ENCODE measurements around the gene SLIT3. TPM values are rescaled to one million over a fixed set of nuclear protein-coding genes. Genes with fewer than 3 reads are reported as not detected.

SLIT3 gene
- polyA plus RNA-seq, 4 donors, result 46.4 to 82.0 (median 57.9) TPM

- DNase-seq (ENCODE audit: low read depth in 4 of 4, low spot score in 3 of 4), result peak in 2 of 4 donors; percentile 18 to 33
These were observed 506.8 kb downstream of the SLIT3 start for GRCh38 chr5:168793841-168794837.

GRCh38 chr5:168792678-168793077, 508.3 kb downstream of the SLIT3 start:
- DNase-seq (ENCODE audit: low read depth in 4 of 4, low spot score in 3 of 4), result no peak

- no peak for DNase-seq (ENCODE audit: low read depth in 4 of 4, low spot score in 3 of 4)
These were observed 510.2 kb downstream of the SLIT3 start for GRCh38 chr5:168790671-168791250.

GRCh38 chr5:168790002-168790635, 510.8 kb downstream of the SLIT3 start:
- DNase-seq (ENCODE audit: low read depth in 4 of 4, low spot score in 3 of 4), result no peak

DNA sequence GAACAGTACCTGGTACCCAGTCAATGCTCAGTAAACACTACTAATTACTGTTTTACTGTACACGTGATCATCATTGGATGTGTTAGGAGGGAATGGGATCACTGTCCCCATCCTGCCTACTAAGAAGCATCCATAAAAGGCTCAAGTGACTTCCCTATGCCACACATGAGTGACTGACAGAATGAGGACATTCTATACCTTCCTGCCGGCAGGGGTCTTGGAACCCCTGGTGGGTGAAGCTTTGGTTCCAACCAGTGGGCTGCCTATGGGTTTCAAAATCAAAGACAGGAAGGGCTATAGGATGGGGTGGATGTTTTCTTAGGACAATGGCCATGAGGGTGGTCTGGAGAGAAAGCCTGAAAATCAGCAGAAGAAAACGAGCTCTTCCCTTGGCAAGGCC, 512.2 kb downstream of the SLIT3 start:
- DNase-seq (ENCODE audit: low read depth in 4 of 4, low spot score in 3 of 4), result no peak

DNA sequence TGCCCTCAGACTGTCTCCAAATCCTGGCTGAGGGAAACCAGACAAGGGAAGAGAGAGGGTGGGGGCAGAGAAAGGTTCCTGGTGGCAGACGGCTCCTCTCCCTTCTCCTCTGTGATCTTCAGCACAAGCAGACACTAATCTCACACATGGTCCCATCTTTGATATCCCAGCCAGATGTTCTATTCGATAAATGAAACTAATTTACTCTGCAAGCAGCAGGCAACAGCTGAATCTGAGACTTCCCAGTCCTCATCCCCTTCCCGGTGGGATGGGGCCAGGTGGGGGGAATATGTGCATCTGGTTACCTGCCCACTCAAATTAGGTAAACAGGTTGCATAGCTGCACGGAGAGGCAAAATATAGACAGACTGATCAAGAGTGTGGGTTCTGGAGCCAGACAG, 512.8 kb downstream of the SLIT3 start:
- DNase-seq (ENCODE audit: low read depth in 4 of 4, low spot score in 3 of 4), result no peak

DNA sequence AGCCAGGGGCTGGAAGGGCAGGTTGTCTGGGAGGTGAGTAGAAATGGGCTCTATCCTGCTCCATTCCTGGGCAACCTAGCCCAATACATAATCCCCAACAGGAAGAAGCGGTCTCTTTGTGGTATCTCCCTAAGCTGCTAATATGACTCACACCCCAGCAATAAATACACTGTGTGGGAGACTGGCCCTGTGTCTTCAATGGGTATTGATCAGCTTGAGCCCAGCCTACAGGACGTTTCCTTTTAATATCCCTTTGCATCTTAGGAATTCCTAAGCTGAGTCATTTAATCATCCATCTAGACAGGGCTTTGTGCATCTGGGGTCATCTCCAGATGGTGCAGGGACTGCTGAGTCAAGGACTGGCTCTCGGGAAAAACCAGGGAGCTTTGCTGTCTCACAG, 514.8 kb downstream of the SLIT3 start:
- DNase-seq (ENCODE audit: low read depth in 4 of 4, low spot score in 3 of 4), result no peak

- DNase-seq (ENCODE audit: low read depth in 4 of 4, low spot score in 3 of 4), result no peak
These were observed 516.5 kb downstream of the SLIT3 start for GRCh38 chr5:168784454-168784853.

DNA sequence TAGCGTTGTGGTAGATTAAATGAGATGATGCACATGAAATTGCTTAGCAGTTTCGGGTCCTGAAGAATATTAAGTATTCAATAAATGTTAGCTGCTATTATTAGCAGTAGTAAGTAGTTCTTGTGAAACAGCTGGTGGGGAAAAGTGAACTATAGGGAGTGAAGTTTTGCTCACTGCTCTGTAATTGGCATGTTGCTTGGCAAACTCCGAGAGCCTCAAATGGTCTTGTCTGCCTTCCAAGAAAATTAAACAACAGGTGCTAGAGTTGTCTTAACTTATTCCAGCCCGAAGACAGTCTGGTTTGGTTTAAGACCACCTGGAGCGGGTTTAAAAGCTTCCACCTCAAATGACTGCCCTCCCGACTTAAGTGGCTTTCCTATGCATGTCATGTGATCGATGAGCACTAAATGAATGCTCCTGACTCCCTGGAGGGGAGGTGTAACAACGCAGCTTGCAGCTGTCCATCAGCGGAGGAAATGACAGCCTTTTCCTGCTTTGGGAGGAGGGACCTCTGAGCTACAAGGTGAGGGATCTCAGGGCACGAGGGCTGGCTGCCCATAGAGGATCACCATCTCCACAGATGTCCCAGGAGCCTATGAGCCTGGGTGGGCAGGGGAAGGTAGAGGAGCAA, 518.9 kb downstream of the SLIT3 start:
- DNase-seq (ENCODE audit: low read depth in 4 of 4, low spot score in 3 of 4), result no peak

DNA sequence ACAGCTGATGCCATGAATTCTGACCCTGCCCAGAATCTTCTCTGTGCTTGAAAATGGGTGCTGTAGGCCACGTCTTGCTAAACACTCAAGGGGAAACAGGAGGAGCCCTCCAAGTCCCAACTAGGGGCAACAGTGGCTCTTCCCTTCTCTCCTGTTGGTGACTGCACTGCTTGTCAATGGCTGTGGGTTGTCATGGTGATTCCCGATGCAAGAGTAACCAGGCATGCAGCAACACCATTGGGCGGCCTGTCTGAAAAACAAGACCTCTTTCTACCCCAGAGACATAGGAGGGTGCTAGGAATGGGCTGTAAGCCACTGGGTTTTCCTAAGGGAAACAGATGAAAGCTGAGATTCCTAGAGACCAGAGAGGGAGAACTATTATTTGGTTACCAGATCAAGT, 520.1 kb downstream of the SLIT3 start:
- no peak for DNase-seq (ENCODE audit: low read depth in 4 of 4, low spot score in 3 of 4)

DNA sequence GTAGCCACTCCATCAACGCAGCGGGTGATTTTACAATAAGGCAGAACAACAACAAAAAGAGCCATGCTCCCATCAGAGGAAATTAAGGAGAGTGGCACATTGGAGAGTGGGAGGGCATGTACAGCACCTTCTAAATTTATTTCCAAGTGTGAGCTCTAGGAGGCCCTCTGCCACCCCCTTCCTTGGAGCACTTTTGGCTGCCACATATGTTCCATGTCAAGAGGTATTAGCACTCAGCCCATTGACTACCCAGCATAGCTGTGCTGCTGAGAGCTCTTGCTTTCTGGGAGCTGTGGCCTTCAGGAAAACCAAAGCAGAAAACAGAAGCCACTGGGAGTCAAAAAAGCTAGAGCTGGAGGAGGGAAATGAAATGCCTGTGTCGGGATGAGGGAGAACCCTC, 521.6 kb downstream of the SLIT3 start:
- no peak for DNase-seq (ENCODE audit: low read depth in 4 of 4, low spot score in 3 of 4)

DNA sequence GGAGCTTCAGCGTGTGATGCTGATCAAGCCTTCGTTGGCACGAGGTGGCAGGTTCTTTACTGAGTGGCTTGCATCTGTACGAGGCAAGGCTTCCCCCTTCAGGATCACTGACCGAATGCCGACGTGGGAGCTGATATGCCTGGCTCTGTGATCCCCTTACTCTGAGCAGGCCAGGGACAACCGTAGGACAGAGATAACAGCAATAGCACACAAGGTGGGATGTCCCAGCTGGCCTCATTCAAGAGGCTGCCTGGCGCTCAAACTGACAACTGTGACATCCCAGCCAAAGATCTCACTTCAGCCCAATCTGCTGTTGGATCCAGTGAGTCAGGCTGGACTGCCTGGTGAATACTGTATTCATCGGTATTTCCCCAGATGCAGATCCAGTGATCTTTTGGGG, 522.4 kb downstream of the SLIT3 start:
- DNase-seq (ENCODE audit: low read depth in 4 of 4, low spot score in 3 of 4), result no peak

- no peak for DNase-seq (ENCODE audit: low read depth in 4 of 4, low spot score in 3 of 4)
These were observed 523.3 kb downstream of the SLIT3 start for GRCh38 chr5:168777651-168778050.

DNA sequence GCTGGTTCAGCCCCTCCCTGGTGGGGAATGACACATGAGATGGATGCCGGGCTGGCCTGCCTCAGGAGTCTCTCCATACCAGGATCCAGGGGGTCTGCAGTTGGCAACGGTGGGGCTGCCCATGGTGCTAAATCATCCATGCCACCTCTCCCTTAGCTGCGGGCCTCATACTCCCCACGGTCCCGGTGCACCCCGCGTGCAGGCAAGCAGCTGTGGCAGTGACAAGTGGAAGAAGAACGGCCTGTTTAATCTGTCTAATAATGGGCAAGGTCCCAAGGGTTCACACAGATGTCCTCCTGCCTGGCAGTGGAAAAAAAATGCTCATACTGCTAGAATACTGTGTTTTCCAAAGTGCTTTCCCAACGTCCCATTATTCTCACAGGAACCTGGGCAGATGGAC, 524.9 kb downstream of the SLIT3 start:
- no peak for DNase-seq (ENCODE audit: low read depth in 4 of 4, low spot score in 3 of 4)

- DNase-seq (ENCODE audit: low read depth in 4 of 4, low spot score in 3 of 4), result no peak
These were observed 527.7 kb downstream of the SLIT3 start for GRCh38 chr5:168773226-168773625.

GRCh38 chr5:168772316-168772961, 528.5 kb downstream of the SLIT3 start:
- no peak for DNase-seq (ENCODE audit: low read depth in 4 of 4, low spot score in 3 of 4)

DNA sequence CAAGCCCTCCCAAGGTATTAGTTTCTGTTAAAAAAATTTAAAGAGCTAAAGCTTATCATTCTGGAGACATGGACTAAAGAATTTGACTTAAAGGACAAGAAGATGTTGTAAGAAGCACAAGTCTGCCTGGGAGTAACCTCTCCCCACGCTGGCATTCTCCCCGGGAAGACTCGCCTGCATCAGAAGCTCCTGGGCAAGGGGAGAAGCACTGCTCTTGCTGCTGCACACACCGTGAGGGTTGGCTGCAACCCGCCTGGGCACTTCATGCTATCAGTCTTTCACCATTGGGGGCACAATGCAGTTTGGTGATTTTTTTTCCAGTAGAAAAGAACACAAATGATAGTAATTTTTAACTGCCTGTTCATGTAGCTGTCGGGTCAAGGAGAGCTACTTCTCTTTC, 529.3 kb downstream of the SLIT3 start:
- DNase-seq (ENCODE audit: low read depth in 4 of 4, low spot score in 3 of 4), result no peak

GRCh38 chr5:168770996-168771395, 529.9 kb downstream of the SLIT3 start:
- DNase-seq (ENCODE audit: low read depth in 4 of 4, low spot score in 3 of 4), result no peak

- DNase-seq (ENCODE audit: low read depth in 4 of 4, low spot score in 3 of 4), result no peak
These were observed 530.9 kb downstream of the SLIT3 start for GRCh38 chr5:168770036-168770498.

GRCh38 chr5:168768172-168768571, 532.8 kb downstream of the SLIT3 start:
- DNase-seq (ENCODE audit: low read depth in 4 of 4, low spot score in 3 of 4), result no peak

DNA sequence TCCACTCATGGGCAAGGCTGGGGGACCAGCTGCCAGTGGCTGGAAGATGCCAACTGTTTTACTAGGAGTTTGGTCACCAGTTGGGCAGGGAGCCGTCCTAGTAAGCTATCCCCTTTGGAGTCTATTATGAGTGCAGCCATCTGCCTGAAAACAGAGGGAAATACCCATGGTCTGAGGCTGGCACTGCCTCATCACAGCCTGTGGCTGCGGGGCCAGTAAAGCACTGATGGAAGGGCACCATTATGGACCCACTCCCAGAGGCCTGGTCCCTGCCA, 534.6 kb downstream of the SLIT3 start:
- DNase-seq (ENCODE audit: low read depth in 4 of 4, low spot score in 3 of 4), result no peak
